Measurements from ENCODE around the gene PDE8B.
"Not testable (repeated sequence)": the region's sequence is repeated elsewhere in the genome, so short reads cannot be mapped to it uniquely, and the experiment has no call there.

PDE8B gene

GRCh38 chr5:77437194-77437593 is 226.7 kb downstream of the PDE8B start:
- DNase-seq (ENCODE audit: low read depth in 3 of 3), result no peak

- DNase-seq (ENCODE audit: low read depth in 3 of 3), result no peak
Measured at GRCh38 chr5:77438071-77438470, 227.6 kb downstream of the PDE8B start.

GRCh38 chr5:77443670-77444069 is 233.2 kb downstream of the PDE8B start:
- DNase-seq (ENCODE audit: low read depth in 3 of 3), result no peak

GRCh38 chr5:77444356-77444755 is 233.9 kb downstream of the PDE8B start:
- DNase-seq (ENCODE audit: low read depth in 3 of 3), result no peak

- DNase-seq (ENCODE audit: low read depth in 3 of 3), result no peak
Measured at GRCh38 chr5:77448831-77449230, 238.4 kb downstream of the PDE8B start.

- DNase-seq (ENCODE audit: low read depth in 3 of 3), result no peak
Measured at GRCh38 chr5:77449277-77449676, 238.8 kb downstream of the PDE8B start.

- no peak for DNase-seq (ENCODE audit: low read depth in 3 of 3)
Measured at GRCh38 chr5:77449981-77450380, 239.5 kb downstream of the PDE8B start.

- DNase-seq (ENCODE audit: low read depth in 3 of 3), result no peak
Measured at GRCh38 chr5:77452351-77452750, 241.9 kb downstream of the PDE8B start.

GRCh38 chr5:77454123-77454522 is 243.6 kb downstream of the PDE8B start:
- no peak for DNase-seq (ENCODE audit: low read depth in 3 of 3)

GRCh38 chr5:77461287-77461686 is 250.8 kb downstream of the PDE8B start:
- DNase-seq (ENCODE audit: low read depth in 3 of 3), result no peak

- no peak for DNase-seq (ENCODE audit: low read depth in 3 of 3)
Measured at GRCh38 chr5:77463905-77464304, 253.4 kb downstream of the PDE8B start.

GRCh38 chr5:77468875-77469274 is 258.4 kb downstream of the PDE8B start:
- DNase-seq (ENCODE audit: low read depth in 3 of 3), result not testable (repeated sequence)

GRCh38 chr5:77475041-77475440 is 264.6 kb downstream of the PDE8B start:
- DNase-seq (ENCODE audit: low read depth in 3 of 3), result not testable (repeated sequence)

Data from stimulated activated CD4-positive, alpha-beta T cell treated with anti-CD3 and anti-CD28 coated beads, TNF-alpha, amount 100 ng/mL, for 48 hours (primary cell).